ENCODE results near the gene MCHR2. TPM values are rescaled to one million over a fixed set of nuclear protein-coding genes. Genes with fewer than 3 reads are reported as not detected.

MCHR2 gene
- total RNA-seq, 4 donors from 2014 or later, result not detected

GRCh38 chr6:99912657-99913056, 81.4 kb downstream of the MCHR2 start:
- no peak for DNase-seq
- H3K27me3 ChIP-seq, result no peaks in the 10 kb centered on the region
- intact Hi-C loops (cut with DNase I), result no loop called here
- no peaks in the 10 kb centered on the region for H3K9me3 ChIP-seq
- TF ChIP-seq POLR2A (IDR thresholded peaks at IDR 0.05) (no peak), CTCF (IDR thresholded peaks at IDR 0.05) (no peak)
- no peaks in the 10 kb centered on the region for H3K4me1 ChIP-seq
- no peak overlapping the region for H3K4me3 ChIP-seq (replicated peaks in 1 of 3)
- H3K36me3 ChIP-seq, result no peaks in the 10 kb centered on the region
- no peak overlapping the region for H3K27ac ChIP-seq
- 52 to 58% methylated on average over 4 of the region's 4 CpGs for WGBS, 2 donors

GRCh38 chr6:99905209-99906106, 88.6 kb downstream of the MCHR2 start:
- WGBS, 2 donors, result 37 to 48% methylated on average over 4 of the region's 4 CpGs
- H3K4me1 ChIP-seq, result no peaks in the 10 kb centered on the region
- intact Hi-C loops (cut with DNase I), result no loop called here
- no peaks in the 10 kb centered on the region for H3K36me3 ChIP-seq
- peak in 1 of 2 donors; percentile 4 for DNase-seq
- no peaks in the 10 kb centered on the region for H3K27me3 ChIP-seq
- no peak overlapping the region for H3K27ac ChIP-seq
- no peaks in the 10 kb centered on the region for H3K9me3 ChIP-seq
- peak in 4 of 6 experiments; percentile 13 to 53 (median 39) for TF ChIP-seq CTCF (IDR thresholded peaks at IDR 0.05)
- no peak for TF ChIP-seq POLR2A (IDR thresholded peaks at IDR 0.05)
- H3K4me3 ChIP-seq (replicated peaks in 1 of 3), result no peak overlapping the region

- no peak overlapping the region for H3K27ac ChIP-seq
- WGBS, 2 donors, result 55 to 62% methylated on average over 6 of the region's 6 CpGs
- no peak overlapping the region for H3K4me3 ChIP-seq (replicated peaks in 1 of 3)
- H3K4me1 ChIP-seq, result no peaks in the 10 kb centered on the region
- DNase-seq, result no peak
- no peaks in the 10 kb centered on the region for H3K36me3 ChIP-seq
- no peaks in the 10 kb centered on the region for H3K27me3 ChIP-seq
- intact Hi-C loops (cut with DNase I), result no loop called here
- H3K9me3 ChIP-seq, result no peaks in the 10 kb centered on the region
- TF ChIP-seq POLR2A (IDR thresholded peaks at IDR 0.05) (no peak), CTCF (IDR thresholded peaks at IDR 0.05) (no peak)
Observed at GRCh38 chr6:99901596-99902384, 92.2 kb downstream of the MCHR2 start.

GRCh38 chr6:99894815-99895214, 99.2 kb downstream of the MCHR2 start:
- H3K9me3 ChIP-seq, result no peaks in the 10 kb centered on the region

More at GRCh38 chr6:99894815-99895214, 99.2 kb downstream of the MCHR2 start:
- no peaks in the 10 kb centered on the region for H3K27me3 ChIP-seq
- no peaks in the 10 kb centered on the region for H3K4me1 ChIP-seq
- DNase-seq, result no peak
- no peaks in the 10 kb centered on the region for H3K36me3 ChIP-seq
- no peak overlapping the region for H3K27ac ChIP-seq
- H3K4me3 ChIP-seq (replicated peaks in 1 of 3), result no peak overlapping the region
- WGBS, 2 donors, result 75 to 77% methylated on average over 3 of the region's 3 CpGs
- intact Hi-C loops (cut with DNase I), result no loop called here
- TF ChIP-seq CTCF (IDR thresholded peaks at IDR 0.05) (no peak), POLR2A (IDR thresholded peaks at IDR 0.05) (no peak)

Data from thyroid gland (tissue), 4 donors.